OCI-LY1 (cell line): ENCODE results near the gene LY6G5C.

ENCODE experiments used
- EZH2 ChIP-seq: fragments of 200-600 bp; sonication (generic), shearing (Covaris generic); IDR thresholded peaks from 2 replicates; pipeline ENCODE4 v1.8.0; 2017; ENCODE audit warnings: borderline replicate concordance, mixed run types, mild to moderate bottlenecking, antibody characterized with exemption, low read length, moderate library complexity, mixed read lengths
- TF ChIP-seq, protein P1 (sequence below): fragments of 200-600 bp; sonication (generic), shearing (Covaris generic); IDR thresholded peaks from 2 replicates; pipeline ENCODE4 v1.5.1; 2017; ENCODE audit warnings: mild to moderate bottlenecking, antibody characterized with exemption, low read length, moderate library complexity, mixed read lengths

DNA sequence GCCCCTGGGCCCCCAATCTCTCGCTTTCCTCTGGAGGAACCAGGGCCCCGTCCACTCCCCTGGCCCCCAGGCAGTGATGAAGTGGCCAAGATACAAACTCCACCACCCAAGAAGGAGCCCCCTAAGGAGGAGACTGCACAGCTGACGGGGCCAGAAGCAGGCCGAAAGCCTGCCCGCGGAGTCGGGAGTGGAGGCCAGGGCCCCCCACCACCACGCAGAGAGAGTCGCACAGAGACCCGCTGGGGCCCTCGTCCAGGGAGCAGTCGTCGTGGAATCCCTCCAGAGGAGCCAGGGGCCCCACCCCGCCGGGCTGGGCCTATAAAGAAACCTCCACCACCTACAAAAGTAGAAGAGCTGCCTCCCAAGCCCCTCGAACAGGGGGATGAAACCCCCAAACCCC, 49.7 kb downstream of the LY6G5C start:
- TF ChIP-seq, protein P1, sequence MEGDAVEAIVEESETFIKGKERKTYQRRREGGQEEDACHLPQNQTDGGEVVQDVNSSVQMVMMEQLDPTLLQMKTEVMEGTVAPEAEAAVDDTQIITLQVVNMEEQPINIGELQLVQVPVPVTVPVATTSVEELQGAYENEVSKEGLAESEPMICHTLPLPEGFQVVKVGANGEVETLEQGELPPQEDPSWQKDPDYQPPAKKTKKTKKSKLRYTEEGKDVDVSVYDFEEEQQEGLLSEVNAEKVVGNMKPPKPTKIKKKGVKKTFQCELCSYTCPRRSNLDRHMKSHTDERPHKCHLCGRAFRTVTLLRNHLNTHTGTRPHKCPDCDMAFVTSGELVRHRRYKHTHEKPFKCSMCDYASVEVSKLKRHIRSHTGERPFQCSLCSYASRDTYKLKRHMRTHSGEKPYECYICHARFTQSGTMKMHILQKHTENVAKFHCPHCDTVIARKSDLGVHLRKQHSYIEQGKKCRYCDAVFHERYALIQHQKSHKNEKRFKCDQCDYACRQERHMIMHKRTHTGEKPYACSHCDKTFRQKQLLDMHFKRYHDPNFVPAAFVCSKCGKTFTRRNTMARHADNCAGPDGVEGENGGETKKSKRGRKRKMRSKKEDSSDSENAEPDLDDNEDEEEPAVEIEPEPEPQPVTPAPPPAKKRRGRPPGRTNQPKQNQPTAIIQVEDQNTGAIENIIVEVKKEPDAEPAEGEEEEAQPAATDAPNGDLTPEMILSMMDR, result no peak
- no peak for TF ChIP-seq EZH2
